ENCODE results near the gene HS3ST4. TPM values are rescaled to one million over a fixed set of nuclear protein-coding genes. Genes with fewer than 3 reads are reported as not detected.

HS3ST4 gene
- total RNA-seq, 1 donor = not detected

- no peaks in the 10 kb centered on the region for H3K27me3 ChIP-seq (ENCODE audit: insufficient read depth, low read length)
- H3K79me2 ChIP-seq (ENCODE audit: insufficient read depth, low read length) = no peaks in the 10 kb centered on the region
- no peak overlapping the region for H2AFZ ChIP-seq (ENCODE audit: low read length)
- no peak overlapping the region for H3K4me2 ChIP-seq (ENCODE audit: insufficient read depth, low read length)
- H3K9me3 ChIP-seq (ENCODE audit: low read depth, low read length) = no peaks in the 10 kb centered on the region
- no peak overlapping the region for H3K4me3 ChIP-seq (ENCODE audit: insufficient read depth, low read length)
- H3K27ac ChIP-seq (ENCODE audit: low read depth, low read length) = no peak overlapping the region
- no peaks in the 10 kb centered on the region for H3K36me3 ChIP-seq (ENCODE audit: insufficient read depth, low read length)
- no peaks in the 10 kb centered on the region for H3K4me1 ChIP-seq (ENCODE audit: insufficient read depth, low read length)
- no peak for TF ChIP-seq CTCF (IDR thresholded peaks at IDR 0.05; ENCODE audit: extremely low read depth, low read depth, low read length)
- no peaks in the 10 kb centered on the region for H4K20me1 ChIP-seq (ENCODE audit: insufficient read depth, low read length)
- no peak for DNase-seq (ENCODE audit: insufficient read length, low spot score, missing footprints)
Measured at GRCh38 chr16:25877103-25877502, 185.3 kb downstream of the HS3ST4 start.

GRCh38 chr16:25886598-25886997, 194.8 kb downstream of the HS3ST4 start:
- no peaks in the 10 kb centered on the region for H3K27me3 ChIP-seq (ENCODE audit: insufficient read depth, low read length)
- H3K4me3 ChIP-seq (ENCODE audit: insufficient read depth, low read length) = no peak overlapping the region
- H3K4me1 ChIP-seq (ENCODE audit: insufficient read depth, low read length) = no peaks in the 10 kb centered on the region
- no peak for DNase-seq (ENCODE audit: insufficient read length, low spot score, missing footprints)
- no peaks in the 10 kb centered on the region for H4K20me1 ChIP-seq (ENCODE audit: insufficient read depth, low read length)
- H3K27ac ChIP-seq (ENCODE audit: low read depth, low read length) = no peak overlapping the region
- H2AFZ ChIP-seq (ENCODE audit: low read length) = no peak overlapping the region
- H3K4me2 ChIP-seq (ENCODE audit: insufficient read depth, low read length) = no peak overlapping the region
- H3K79me2 ChIP-seq (ENCODE audit: insufficient read depth, low read length) = no peaks in the 10 kb centered on the region
- no peak for TF ChIP-seq CTCF (IDR thresholded peaks at IDR 0.05; ENCODE audit: extremely low read depth, low read depth, low read length)
- peaks cover 4% of the 10 kb centered on the region for H3K9me3 ChIP-seq (ENCODE audit: low read depth, low read length)
- no peaks in the 10 kb centered on the region for H3K36me3 ChIP-seq (ENCODE audit: insufficient read depth, low read length)

- no peak overlapping the region for H3K4me2 ChIP-seq (ENCODE audit: insufficient read depth, low read length)
- DNase-seq (ENCODE audit: insufficient read length, low spot score, missing footprints) = no peak
- H3K4me3 ChIP-seq (ENCODE audit: insufficient read depth, low read length) = no peak overlapping the region
- H3K79me2 ChIP-seq (ENCODE audit: insufficient read depth, low read length) = no peaks in the 10 kb centered on the region
- no peak overlapping the region for H2AFZ ChIP-seq (ENCODE audit: low read length)
- H3K9me3 ChIP-seq (ENCODE audit: low read depth, low read length) = peaks cover 4% of the 10 kb centered on the region
- H3K4me1 ChIP-seq (ENCODE audit: insufficient read depth, low read length) = no peaks in the 10 kb centered on the region
- H3K27me3 ChIP-seq (ENCODE audit: insufficient read depth, low read length) = no peaks in the 10 kb centered on the region
- H3K27ac ChIP-seq (ENCODE audit: low read depth, low read length) = no peak overlapping the region
- no peaks in the 10 kb centered on the region for H4K20me1 ChIP-seq (ENCODE audit: insufficient read depth, low read length)
- TF ChIP-seq CTCF (IDR thresholded peaks at IDR 0.05; ENCODE audit: extremely low read depth, low read depth, low read length) = no peak
- no peaks in the 10 kb centered on the region for H3K36me3 ChIP-seq (ENCODE audit: insufficient read depth, low read length)
Measured at GRCh38 chr16:25888868-25889267, 197.1 kb downstream of the HS3ST4 start.

- no peak overlapping the region for H3K4me3 ChIP-seq (ENCODE audit: insufficient read depth, low read length)
- H3K27me3 ChIP-seq (ENCODE audit: insufficient read depth, low read length) = no peaks in the 10 kb centered on the region
- H3K36me3 ChIP-seq (ENCODE audit: insufficient read depth, low read length) = no peaks in the 10 kb centered on the region
- no peaks in the 10 kb centered on the region for H3K79me2 ChIP-seq (ENCODE audit: insufficient read depth, low read length)
- H3K4me2 ChIP-seq (ENCODE audit: insufficient read depth, low read length) = no peak overlapping the region
- H4K20me1 ChIP-seq (ENCODE audit: insufficient read depth, low read length) = no peaks in the 10 kb centered on the region
- H3K27ac ChIP-seq (ENCODE audit: low read depth, low read length) = no peak overlapping the region
- DNase-seq (ENCODE audit: insufficient read length, low spot score, missing footprints) = no peak
- TF ChIP-seq CTCF (IDR thresholded peaks at IDR 0.05; ENCODE audit: extremely low read depth, low read depth, low read length) = no peak
- H2AFZ ChIP-seq (ENCODE audit: low read length) = no peak overlapping the region
- no peaks in the 10 kb centered on the region for H3K4me1 ChIP-seq (ENCODE audit: insufficient read depth, low read length)
- no peaks in the 10 kb centered on the region for H3K9me3 ChIP-seq (ENCODE audit: low read depth, low read length)
Measured at GRCh38 chr16:25893332-25893731, 201.6 kb downstream of the HS3ST4 start.

Measured in osteoblast (primary cell).